Right atrium auricular region (tissue), 2 donors: ENCODE results near the gene DCTN4. TPM values are rescaled to one million over a fixed set of nuclear protein-coding genes. Genes with fewer than 3 reads are reported as not detected.

Experiments
- DNase-seq: peaks from one replicate; pipeline ENCODE4 v3.0.0-alpha.2; 2019; ENCODE audit warnings: low spot score
- H3K27ac ChIP-seq, 2 donors: fragments of 200-600 bp; sonication (generic); 1 replicate in 1 of 2; 2 replicates in 1 of 2; pipeline ENCODE4 v1.5.1; 2016 to 2019
- H3K27me3 ChIP-seq, 2 donors: fragments of 200-600 bp; sonication (generic); one replicate each; pipeline versions ENCODE4 v1.5.1 to v1.6.0; 2017 to 2019
- H3K36me3 ChIP-seq: fragments of 200-600 bp; sonication (generic); one replicate; pipeline ENCODE4 v1.5.1; 2016
- H3K4me1 ChIP-seq, 2 donors: fragments of 200-600 bp; sonication (generic); one replicate each; pipeline versions ENCODE4 v1.5.1 to v1.6.0; 2017 to 2019
- H3K4me3 ChIP-seq, 2 donors: fragments of 200-600 bp; sonication (generic); 1 replicate in 1 of 2; 2 replicates in 1 of 2; pipeline ENCODE4 v1.5.1; 2017 to 2019; ENCODE audit warnings: mild to moderate bottlenecking in 1 of 2, moderate library complexity in 1 of 2
- H3K9me3 ChIP-seq, 2 donors: fragments of 200-600 bp; sonication (generic); one replicate each; pipeline ENCODE4 v1.5.1; 2019
- CTCF ChIP-seq, 2 donors: fragments of 200-600 bp; sonication (generic); IDR thresholded peaks; one replicate each; pipeline ENCODE4 v1.5.1; 2019; ENCODE audit warnings: antibody characterized with exemption in 2 of 2
- total RNA-seq, 2 donors: library from RNA; depleted of rRNA; stranded (reverse); fragments of >200 nt; gene quantifications; one replicate each; pipeline ENCODE4 v1.1.0, GENCODE V29; 2016

DCTN4 gene
- total RNA-seq, 2 donors from 2014 or later = 34.6 to 40.0 TPM

- no peak for TF ChIP-seq CTCF (IDR thresholded peaks at IDR 0.05)
- Histone ChIP-seq H3K4me3 (peak overlapping the region; percentile 41 to 62), H3K9me3 (no peaks in the 10 kb centered on the region), H3K36me3 (no peaks in the 10 kb centered on the region), H3K27me3 (no peaks in the 10 kb centered on the region), H3K27ac (peak overlapping the region; percentile 60 to 77), H3K4me1 (peaks cover 0 to 37% of the 10 kb centered on the region in 2 donors)
- peak; percentile 74 for DNase-seq
These were observed 86.5 kb downstream of the DCTN4 start for GRCh38 chr5:150672237-150672883.

GRCh38 chr5:150671509-150672236 is 87.1 kb downstream of the DCTN4 start:
- H3K27ac ChIP-seq = peak overlapping the region; percentile 60 to 77

GRCh38 chr5:150670948-150671310 is 87.9 kb downstream of the DCTN4 start:
- TF ChIP-seq CTCF (IDR thresholded peaks at IDR 0.05) = no peak
- Histone ChIP-seq H3K4me1 (peaks cover 0 to 37% of the 10 kb centered on the region in 2 donors), H3K27ac (no peak overlapping the region), H3K4me3 (no peak overlapping the region), H3K9me3 (no peaks in the 10 kb centered on the region), H3K27me3 (no peaks in the 10 kb centered on the region), H3K36me3 (no peaks in the 10 kb centered on the region)
- DNase-seq = peak; percentile 46

More at GRCh38 chr5:150671509-150672236, 87.1 kb downstream of the DCTN4 start:
- Histone ChIP-seq H3K27me3 (no peaks in the 10 kb centered on the region), H3K9me3 (no peaks in the 10 kb centered on the region), H3K36me3 (no peaks in the 10 kb centered on the region), H3K4me1 (peaks cover 0 to 37% of the 10 kb centered on the region in 2 donors), H3K4me3 (peak overlapping the region; percentile 41 to 62)
- DNase-seq = no peak
- no peak for TF ChIP-seq CTCF (IDR thresholded peaks at IDR 0.05)

GRCh38 chr5:150670275-150670947 is 88.4 kb downstream of the DCTN4 start:
- Histone ChIP-seq H3K36me3 (no peaks in the 10 kb centered on the region), H3K9me3 (no peaks in the 10 kb centered on the region), H3K27ac (no peak overlapping the region), H3K27me3 (no peaks in the 10 kb centered on the region), H3K4me1 (peaks cover 0 to 37% of the 10 kb centered on the region in 2 donors), H3K4me3 (no peak overlapping the region)
- TF ChIP-seq CTCF (IDR thresholded peaks at IDR 0.05) = no peak
- peak; percentile 50 for DNase-seq

- H3K9me3 ChIP-seq = no peaks in the 10 kb centered on the region
- no peaks in the 10 kb centered on the region for H3K36me3 ChIP-seq
- peak; percentile 56 for DNase-seq
- H3K27me3 ChIP-seq = no peaks in the 10 kb centered on the region
- H3K4me1 ChIP-seq = peaks cover 0 to 6% of the 10 kb centered on the region in 2 donors
- no peak overlapping the region for H3K4me3 ChIP-seq
- TF ChIP-seq CTCF (IDR thresholded peaks at IDR 0.05) = no peak
- H3K27ac ChIP-seq = no peak overlapping the region
These were observed 93.8 kb downstream of the DCTN4 start for GRCh38 chr5:150665044-150665443.
